GM18505 (cell line): Measurements from ENCODE around the gene PGGHG.
"Not testable (repeated sequence)": the region's sequence is repeated elsewhere in the genome, so short reads cannot be mapped to it uniquely, and the experiment has no call there.

Experiments
- ATAC-seq: cut with Tn5 transposase; IDR thresholded peaks from one replicate; pipeline ENCODE4 v1.9.1; 2021; ENCODE audit not compliant: unreplicated experiment
- POLR2A ChIP-seq: IDR thresholded peaks from 4 replicates; pipeline ENCODE4 v1.6.1; 2011; ENCODE audit warnings: borderline replicate concordance; ENCODE audit not compliant: insufficient read depth, insufficient read length; ENCODE audit errors: extremely low read depth

PGGHG gene

DNA sequence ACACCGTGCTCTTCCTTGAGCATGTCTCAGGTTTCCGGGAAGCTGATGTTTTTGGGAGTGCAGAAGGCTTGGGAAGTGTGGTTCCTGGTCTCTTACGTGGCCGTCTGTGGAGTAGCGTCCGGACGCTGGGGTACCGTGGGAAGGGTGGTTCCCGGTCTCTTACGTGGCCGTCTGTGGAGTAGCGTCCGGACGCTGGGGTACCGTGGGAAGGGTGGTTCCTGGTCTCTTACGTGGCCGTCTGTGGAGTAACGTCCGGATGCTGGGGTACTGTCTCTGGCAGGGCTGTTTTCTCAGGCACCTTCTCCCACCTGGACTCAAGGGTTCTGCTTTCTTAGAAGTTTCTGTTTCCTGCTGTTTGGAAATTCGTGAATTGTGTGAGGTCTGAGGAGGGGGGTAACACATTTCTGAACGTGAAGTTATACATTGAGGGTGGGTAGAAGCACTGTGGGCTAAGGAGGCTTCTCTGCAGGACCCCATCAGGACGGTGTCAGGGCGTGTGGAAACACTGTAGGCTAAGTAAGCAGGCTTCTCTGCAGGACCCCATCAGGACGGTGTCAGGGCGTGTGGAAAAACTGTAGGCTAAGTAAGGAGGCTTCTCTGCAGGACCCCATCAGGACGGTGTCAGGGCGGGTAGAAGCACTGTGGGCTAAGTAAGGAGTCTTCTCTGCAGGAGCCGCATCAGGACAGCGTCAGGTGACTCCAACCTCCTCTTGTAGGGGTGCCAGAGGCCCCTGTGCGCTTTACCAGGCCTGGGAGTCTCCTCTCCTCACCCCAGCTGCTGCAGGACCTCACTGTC is 37.1 kb downstream of the PGGHG start:
- no peak for ATAC-seq
- no peak for TF ChIP-seq POLR2A

DNA sequence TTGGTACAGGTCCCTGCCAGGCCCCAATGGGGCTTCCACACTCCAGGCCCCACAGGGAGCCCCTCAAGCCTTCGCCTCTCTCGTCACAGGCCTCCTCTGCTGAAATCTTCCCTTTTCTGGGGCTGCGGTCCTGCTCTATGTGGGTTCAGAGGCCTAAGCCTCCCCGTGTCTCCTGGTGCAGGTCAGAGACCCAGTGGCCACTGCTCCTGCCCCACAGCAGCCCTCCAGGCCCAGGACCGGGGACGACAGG is 37.6 kb downstream of the PGGHG start:
- TF ChIP-seq POLR2A, result no peak
- ATAC-seq, result peak; percentile 7

GRCh38 chr11:326842-327580 is 38.1 kb downstream of the PGGHG start:
- peak; percentile 54 for ATAC-seq
- no peak for TF ChIP-seq POLR2A

- ATAC-seq, result no peak
- TF ChIP-seq POLR2A, result no peak
Measured at GRCh38 chr11:327581-327923, 38.6 kb downstream of the PGGHG start.

DNA sequence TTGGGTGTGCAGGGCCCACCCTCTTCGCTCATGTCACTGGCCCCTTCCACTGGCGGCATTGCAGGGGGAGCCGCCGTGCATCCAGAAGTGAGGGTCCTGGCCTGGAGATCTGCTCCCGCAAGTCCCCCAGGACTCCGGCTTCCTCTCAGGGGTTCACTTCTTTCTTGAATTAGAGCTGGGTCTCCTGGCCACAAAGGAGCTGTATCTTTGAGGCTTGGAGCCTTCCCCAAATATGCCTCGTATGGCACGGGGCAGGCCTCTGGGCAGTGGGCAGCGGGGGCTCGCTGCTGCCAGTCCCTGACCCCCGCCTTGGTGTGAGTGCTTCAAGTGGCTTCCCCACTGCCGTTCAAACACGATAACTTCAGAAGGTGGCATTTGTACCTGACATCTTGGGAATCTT is 39.1 kb downstream of the PGGHG start:
- ATAC-seq, result no peak
- no peak for TF ChIP-seq POLR2A

GRCh38 chr11:328516-329100 is 39.7 kb downstream of the PGGHG start:
- ATAC-seq, result not testable (repeated sequence)

- no peak for ATAC-seq
- TF ChIP-seq POLR2A, result no peak
Measured at GRCh38 chr11:329886-330253, 40.9 kb downstream of the PGGHG start.

DNA sequence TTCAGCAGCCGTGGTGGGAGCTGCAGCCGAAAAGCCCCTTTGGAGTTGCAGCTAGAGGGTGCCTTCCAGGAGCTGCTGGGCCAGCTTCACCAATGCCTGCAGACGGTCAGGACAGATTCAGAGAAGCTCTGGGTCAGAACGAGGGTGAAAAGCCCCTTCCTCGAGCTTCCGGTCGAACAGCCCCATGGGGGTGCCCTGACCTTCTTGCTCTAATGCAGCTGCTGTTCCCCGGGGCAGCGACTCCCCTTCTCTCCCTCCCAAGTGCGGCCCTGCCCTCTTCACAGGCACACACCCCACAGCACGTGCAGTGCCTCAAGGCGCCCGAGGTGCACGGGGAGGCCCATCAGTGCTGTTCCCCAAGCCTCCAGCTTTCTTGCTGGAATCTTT is 41.4 kb downstream of the PGGHG start:
- no peak for TF ChIP-seq POLR2A
- no peak for ATAC-seq

GRCh38 chr11:330694-331357 is 41.9 kb downstream of the PGGHG start:
- TF ChIP-seq POLR2A, result no peak
- no peak for ATAC-seq

DNA sequence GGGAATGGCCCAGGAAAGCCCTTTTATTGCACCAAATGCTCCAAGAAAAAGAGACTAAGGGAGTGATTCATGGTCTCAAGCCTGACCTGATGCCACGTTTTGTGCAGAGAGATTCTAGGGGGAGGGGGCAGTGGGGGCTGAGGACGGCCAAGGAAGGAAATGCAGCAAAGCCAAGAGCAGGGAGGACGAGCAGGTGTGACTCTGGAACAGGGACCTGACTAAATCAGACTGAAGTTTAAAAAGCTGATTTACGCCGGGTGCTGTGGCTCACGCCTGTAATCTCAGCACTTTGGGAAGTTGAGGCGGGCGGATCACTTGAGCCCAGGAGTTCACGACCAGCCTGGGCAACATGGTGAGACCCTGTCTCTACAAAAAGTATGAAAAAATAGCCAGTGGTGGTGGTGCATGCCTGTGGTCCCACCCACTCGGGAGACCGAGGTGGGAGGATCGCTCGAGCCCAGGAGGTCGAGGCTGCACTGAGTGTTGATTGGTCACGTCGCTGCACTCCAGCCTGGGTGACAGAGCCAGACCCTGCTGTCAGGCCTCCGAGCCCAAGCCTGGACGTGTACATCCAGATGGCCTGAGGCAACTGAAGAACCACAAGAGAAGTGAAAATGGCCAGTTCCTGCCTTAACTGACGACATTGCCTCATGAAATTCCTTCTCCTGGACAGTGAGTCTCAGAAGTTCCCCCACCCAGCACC is 42.6 kb downstream of the PGGHG start:
- no peak for ATAC-seq
- TF ChIP-seq POLR2A, result no peak

DNA sequence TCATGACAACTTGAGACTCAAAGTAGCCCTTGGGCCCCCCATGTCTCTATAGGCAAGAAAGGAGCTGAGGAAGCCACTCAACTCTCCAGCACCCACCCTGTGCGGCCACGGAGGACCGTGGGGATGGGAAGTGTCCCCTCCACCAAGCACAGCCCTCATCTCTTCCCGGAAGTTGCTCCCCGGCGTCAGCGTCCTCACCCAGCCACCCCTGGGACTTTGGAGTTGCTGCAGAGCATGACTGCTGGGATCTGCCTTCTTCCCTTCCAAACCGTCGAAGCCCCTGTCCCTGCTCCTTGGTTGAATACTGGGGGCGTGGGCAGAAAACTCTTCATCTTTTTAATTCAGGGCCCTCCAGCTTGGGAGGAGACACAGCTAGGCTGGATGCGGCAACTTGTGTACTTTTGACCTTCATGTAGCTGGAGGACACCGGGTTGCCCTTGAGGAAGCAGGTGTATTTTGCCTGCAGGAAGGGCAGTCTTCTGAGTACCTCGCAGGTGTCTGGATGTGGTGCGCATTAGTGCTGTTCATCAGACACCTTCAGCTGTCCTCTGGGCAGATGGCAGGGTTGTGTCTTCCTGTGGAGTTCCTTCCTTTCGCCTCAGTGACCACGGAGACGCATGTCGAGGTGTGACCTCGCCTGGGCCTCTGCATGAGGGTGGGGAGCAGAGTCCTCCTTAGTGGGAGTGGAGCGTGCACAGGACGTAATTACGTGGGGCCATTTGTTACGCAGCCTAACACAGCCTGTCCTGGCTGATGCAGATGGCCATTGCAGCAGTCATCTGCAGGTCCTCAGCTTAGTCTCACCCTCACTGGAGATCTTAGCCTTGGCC is 43.9 kb downstream of the PGGHG start:
- ATAC-seq, result no peak

DNA sequence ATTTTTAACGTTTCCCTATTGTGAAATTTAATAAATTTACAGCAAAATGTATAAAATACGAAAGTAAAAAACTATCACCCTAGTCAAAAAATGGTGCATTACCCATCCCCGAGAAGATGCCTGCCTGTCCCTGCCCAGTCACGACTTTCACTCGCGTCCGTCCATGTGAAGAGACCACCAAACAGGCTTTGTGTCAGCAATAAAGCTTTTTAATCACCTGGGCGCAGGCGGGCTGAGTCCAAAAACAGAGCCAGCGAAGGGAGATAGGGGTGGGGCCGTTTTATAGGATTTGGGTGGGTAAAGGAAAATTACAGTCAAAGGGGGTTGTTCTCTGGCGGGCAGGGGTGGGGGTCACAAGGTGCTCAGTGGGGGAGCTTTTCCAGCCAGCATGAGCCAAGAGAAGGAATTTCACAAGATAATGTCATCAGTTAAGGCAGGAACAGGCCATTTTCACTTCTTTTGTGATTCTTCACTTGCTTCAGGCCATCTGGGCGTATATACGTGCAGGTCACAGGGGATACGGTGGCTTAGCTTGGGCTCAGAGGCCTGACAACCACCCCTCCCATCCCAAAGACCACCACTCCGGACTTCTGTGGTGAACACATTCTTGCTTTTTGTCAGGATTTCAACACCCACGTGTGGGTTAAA is 44.8 kb downstream of the PGGHG start:
- not testable (repeated sequence) for ATAC-seq

More for the DNA sequence above, 43.9 kb downstream of the PGGHG start:
- TF ChIP-seq POLR2A, result no peak
